ENCODE data around the gene PTCH1. TPM values are rescaled to one million over a fixed set of nuclear protein-coding genes. Genes with fewer than 3 reads are reported as not detected.

Gene PTCH1
- polyA plus RNA-seq, 2 of the 4 experiments (the other 2 are of a cell fraction) = 1.9 to 4.8 TPM

DNA sequence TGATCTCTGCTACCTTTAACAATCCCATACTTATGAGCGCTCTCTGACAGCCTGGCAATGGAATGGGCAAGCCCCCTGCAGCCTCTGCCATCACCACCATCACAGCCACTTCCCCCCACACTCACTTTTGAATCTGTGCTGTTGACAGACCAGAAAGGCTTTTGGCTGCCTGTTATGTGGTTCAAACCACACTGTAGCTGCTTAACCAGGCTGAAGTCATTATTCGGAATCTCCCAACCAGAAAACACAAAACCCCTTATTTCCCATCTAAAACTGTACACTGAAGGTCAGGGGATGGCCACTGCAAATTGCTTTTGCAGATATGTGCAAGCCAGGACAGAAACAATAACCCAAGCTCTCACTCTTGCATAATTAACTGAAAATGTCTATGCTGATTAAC, 35.8 kb downstream of the PTCH1 start:
- POLR2A ChIA-PET = interaction anchor here (0.7 kb wide), 1 partner anchor 100 kb away, joined by 3 read pairs; no protein-coding TSS in a partner anchor
- Histone ChIP-seq H3K27ac (no peak overlapping the region), H3K4me2 (no peak overlapping the region), H3K9me3 (no peaks in the 10 kb centered on the region), H3K4me3 (no peak overlapping the region), H3K4me1 (no peaks in the 10 kb centered on the region)
- CTCF ChIA-PET = no interaction called here
- ATAC-seq = no peak
- TF ChIP-seq, protein P1, sequence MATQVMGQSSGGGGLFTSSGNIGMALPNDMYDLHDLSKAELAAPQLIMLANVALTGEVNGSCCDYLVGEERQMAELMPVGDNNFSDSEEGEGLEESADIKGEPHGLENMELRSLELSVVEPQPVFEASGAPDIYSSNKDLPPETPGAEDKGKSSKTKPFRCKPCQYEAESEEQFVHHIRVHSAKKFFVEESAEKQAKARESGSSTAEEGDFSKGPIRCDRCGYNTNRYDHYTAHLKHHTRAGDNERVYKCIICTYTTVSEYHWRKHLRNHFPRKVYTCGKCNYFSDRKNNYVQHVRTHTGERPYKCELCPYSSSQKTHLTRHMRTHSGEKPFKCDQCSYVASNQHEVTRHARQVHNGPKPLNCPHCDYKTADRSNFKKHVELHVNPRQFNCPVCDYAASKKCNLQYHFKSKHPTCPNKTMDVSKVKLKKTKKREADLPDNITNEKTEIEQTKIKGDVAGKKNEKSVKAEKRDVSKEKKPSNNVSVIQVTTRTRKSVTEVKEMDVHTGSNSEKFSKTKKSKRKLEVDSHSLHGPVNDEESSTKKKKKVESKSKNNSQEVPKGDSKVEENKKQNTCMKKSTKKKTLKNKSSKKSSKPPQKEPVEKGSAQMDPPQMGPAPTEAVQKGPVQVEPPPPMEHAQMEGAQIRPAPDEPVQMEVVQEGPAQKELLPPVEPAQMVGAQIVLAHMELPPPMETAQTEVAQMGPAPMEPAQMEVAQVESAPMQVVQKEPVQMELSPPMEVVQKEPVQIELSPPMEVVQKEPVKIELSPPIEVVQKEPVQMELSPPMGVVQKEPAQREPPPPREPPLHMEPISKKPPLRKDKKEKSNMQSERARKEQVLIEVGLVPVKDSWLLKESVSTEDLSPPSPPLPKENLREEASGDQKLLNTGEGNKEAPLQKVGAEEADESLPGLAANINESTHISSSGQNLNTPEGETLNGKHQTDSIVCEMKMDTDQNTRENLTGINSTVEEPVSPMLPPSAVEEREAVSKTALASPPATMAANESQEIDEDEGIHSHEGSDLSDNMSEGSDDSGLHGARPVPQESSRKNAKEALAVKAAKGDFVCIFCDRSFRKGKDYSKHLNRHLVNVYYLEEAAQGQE (IDR thresholded peaks at IDR 0.05) = no peak
- TF ChIP-seq CHD4 (IDR thresholded peaks at IDR 0.05; ENCODE audit: borderline replicate concordance) (no peak), FOSL2 (IDR thresholded peaks at IDR 0.05) (no peak), FOSL2 (CRISPR knock-in tag; IDR thresholded peaks at IDR 0.05) (no peak), CHD2 (IDR thresholded peaks at IDR 0.05; ENCODE audit: low read length, partially characterized antibody) (no peak), SMC3 (IDR thresholded peaks at IDR 0.05) (no peak), POLR2A (IDR thresholded peaks at IDR 0.05; ENCODE audit: low read length) (no peak), RARB (CRISPR knock-in tag; IDR thresholded peaks at IDR 0.05) (no peak), EHF (CRISPR knock-in tag; IDR thresholded peaks at IDR 0.05) (no peak), RCOR1 (IDR thresholded peaks at IDR 0.05; ENCODE audit: low read depth, low read length) (no peak)
- WGBS (ENCODE audit: missing lambda C conversion rate) = 95% methylated on average over 2 of the region's 2 CpGs
- FAIRE-seq = no peak
- DNase-seq (ENCODE audit: low read depth in 1 of 2, low spot score in 1 of 2) = no peak

DNA sequence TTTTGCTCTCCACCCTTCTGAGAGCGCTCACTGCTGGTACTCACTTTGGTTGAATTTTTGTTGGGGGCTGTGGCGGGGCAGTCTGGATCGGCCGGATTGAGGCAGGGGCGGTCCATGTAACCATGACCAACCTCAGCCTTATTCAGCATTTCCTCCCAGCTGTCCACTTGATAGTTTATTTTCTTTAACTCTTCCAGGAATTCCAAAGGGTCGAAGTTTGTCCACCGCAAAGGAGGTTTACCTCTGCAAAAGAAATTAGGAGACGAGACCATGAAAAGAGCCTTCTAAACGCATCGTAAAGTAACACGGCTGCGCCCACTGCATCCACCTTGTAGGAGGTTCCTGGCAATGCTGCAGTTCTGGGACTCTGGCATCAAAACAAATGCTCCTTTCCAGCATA, 36.4 kb downstream of the PTCH1 start:
- CTCF ChIA-PET = no interaction called here
- Histone ChIP-seq H3K4me3 (no peak overlapping the region), H3K27ac (no peak overlapping the region), H3K9me3 (no peaks in the 10 kb centered on the region), H3K4me2 (no peak overlapping the region), H3K4me1 (no peaks in the 10 kb centered on the region)
- 94% methylated on average over 12 of the region's 12 CpGs for WGBS (ENCODE audit: missing lambda C conversion rate)
- FAIRE-seq (no peak), ATAC-seq (no peak), DNase-seq (ENCODE audit: low read depth in 1 of 2, low spot score in 1 of 2) (no peak)
- POLR2A ChIA-PET = interaction anchor here (0.7 kb wide), 1 partner anchor 99 kb away, joined by 3 read pairs; no protein-coding TSS in a partner anchor
- TF ChIP-seq, protein P2, sequence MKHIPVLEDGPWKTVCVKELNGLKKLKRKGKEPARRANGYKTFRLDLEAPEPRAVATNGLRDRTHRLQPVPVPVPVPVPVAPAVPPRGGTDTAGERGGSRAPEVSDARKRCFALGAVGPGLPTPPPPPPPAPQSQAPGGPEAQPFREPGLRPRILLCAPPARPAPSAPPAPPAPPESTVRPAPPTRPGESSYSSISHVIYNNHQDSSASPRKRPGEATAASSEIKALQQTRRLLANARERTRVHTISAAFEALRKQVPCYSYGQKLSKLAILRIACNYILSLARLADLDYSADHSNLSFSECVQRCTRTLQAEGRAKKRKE (CRISPR knock-in tag; IDR thresholded peaks at IDR 0.05; ENCODE audit: low read depth) = no peak
- TF ChIP-seq CBX8 (IDR thresholded peaks at IDR 0.05) (no peak), NPAS2 (CRISPR knock-in tag; IDR thresholded peaks at IDR 0.05; ENCODE audit: borderline replicate concordance) (no peak), HOXB13 (CRISPR knock-in tag; IDR thresholded peaks at IDR 0.05; ENCODE audit: low read depth) (no peak), BHLHE40 (IDR thresholded peaks at IDR 0.05; ENCODE audit: low read depth, low read length) (no peak), EP300 (IDR thresholded peaks at IDR 0.05) (no peak)
- TF ChIP-seq, protein P3, sequence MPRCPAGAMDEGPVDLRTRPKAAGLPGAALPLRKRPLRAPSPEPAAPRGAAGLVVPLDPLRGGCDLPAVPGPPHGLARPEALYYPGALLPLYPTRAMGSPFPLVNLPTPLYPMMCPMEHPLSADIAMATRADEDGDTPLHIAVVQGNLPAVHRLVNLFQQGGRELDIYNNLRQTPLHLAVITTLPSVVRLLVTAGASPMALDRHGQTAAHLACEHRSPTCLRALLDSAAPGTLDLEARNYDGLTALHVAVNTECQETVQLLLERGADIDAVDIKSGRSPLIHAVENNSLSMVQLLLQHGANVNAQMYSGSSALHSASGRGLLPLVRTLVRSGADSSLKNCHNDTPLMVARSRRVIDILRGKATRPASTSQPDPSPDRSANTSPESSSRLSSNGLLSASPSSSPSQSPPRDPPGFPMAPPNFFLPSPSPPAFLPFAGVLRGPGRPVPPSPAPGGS (IDR thresholded peaks at IDR 0.05) = no peak

DNA sequence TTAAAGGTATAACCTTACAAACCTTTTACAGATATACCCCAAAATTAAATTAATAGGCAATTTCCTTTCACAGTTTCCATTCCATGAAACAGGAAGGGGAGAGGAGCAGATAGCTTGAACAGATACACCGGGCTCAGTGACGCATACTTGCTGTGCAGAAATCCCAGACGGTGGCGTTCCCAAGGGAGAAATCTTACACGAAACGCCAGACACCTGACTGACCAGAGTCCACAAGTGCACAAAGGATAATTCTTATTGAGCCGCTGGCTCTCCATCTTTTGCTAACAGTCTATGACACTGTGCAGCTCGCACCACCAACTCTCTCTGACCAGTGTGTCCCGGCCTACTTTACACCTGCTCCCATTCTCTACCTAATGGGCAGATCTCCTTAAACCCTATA, 37.4 kb downstream of the PTCH1 start:
- CTCF ChIA-PET = no interaction called here
- no peak overlapping the region for H3K27ac ChIP-seq
- DNase-seq (ENCODE audit: low read depth in 1 of 2, low spot score in 1 of 2) (no peak), ATAC-seq (no peak), FAIRE-seq (no peak)
- WGBS (ENCODE audit: missing lambda C conversion rate) = 96% methylated on average over 9 of the region's 9 CpGs
- H3K4me3 ChIP-seq = no peak overlapping the region
- TF ChIP-seq TP53 (CRISPR knock-in tag; IDR thresholded peaks at IDR 0.05) (no peak), NFE2L2 (conservative IDR thresholded peaks at IDR 0.05; ENCODE audit: low read length) (no peak), JUN (IDR thresholded peaks at IDR 0.05) (no peak), HOXA7 (CRISPR knock-in tag; IDR thresholded peaks at IDR 0.05) (no peak), CEBPB (IDR thresholded peaks at IDR 0.05) (no peak), SMC3 (IDR thresholded peaks at IDR 0.05) (no peak), RNF2 (IDR thresholded peaks at IDR 0.05; ENCODE audit: borderline replicate concordance, low read depth) (no peak), HOXB13 (CRISPR knock-in tag; IDR thresholded peaks at IDR 0.05; ENCODE audit: low read depth) (no peak), RCOR1 (IDR thresholded peaks at IDR 0.05; ENCODE audit: low read depth, low read length) (no peak), JUNB (IDR thresholded peaks at IDR 0.05) (no peak), RARB (CRISPR knock-in tag; IDR thresholded peaks at IDR 0.05) (no peak)
- TF ChIP-seq, protein P1 (IDR thresholded peaks at IDR 0.05) = no peak
- POLR2A ChIA-PET = no interaction called here
- H3K4me2 ChIP-seq = no peak overlapping the region
- H3K4me1 ChIP-seq = no peaks in the 10 kb centered on the region
- no peaks in the 10 kb centered on the region for H3K9me3 ChIP-seq
